ENCODE data around the gene CDC42EP4.

GRCh38 chr17:73237714-73238113 lies 74.1 kb downstream of the CDC42EP4 start:
- TF ChIP-seq EZH2phosphoT487 (IDR thresholded peaks at IDR 0.05; ENCODE audit: low read depth): no peak
- TF ChIP-seq, protein P1, sequence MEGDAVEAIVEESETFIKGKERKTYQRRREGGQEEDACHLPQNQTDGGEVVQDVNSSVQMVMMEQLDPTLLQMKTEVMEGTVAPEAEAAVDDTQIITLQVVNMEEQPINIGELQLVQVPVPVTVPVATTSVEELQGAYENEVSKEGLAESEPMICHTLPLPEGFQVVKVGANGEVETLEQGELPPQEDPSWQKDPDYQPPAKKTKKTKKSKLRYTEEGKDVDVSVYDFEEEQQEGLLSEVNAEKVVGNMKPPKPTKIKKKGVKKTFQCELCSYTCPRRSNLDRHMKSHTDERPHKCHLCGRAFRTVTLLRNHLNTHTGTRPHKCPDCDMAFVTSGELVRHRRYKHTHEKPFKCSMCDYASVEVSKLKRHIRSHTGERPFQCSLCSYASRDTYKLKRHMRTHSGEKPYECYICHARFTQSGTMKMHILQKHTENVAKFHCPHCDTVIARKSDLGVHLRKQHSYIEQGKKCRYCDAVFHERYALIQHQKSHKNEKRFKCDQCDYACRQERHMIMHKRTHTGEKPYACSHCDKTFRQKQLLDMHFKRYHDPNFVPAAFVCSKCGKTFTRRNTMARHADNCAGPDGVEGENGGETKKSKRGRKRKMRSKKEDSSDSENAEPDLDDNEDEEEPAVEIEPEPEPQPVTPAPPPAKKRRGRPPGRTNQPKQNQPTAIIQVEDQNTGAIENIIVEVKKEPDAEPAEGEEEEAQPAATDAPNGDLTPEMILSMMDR (IDR thresholded peaks at IDR 0.05; ENCODE audit: low read depth, low read length): no peak
